GM21737 (cell line): ENCODE results near the gene PLAAT4.
"Not testable (repeated sequence)": the region's sequence is repeated elsewhere in the genome, so short reads cannot be mapped to it uniquely, and the experiment has no call there.

Experiments used
- ATAC-seq: cut with Tn5 transposase; IDR thresholded peaks from one replicate; pipeline ENCODE4 v1.9.1; 2021; ENCODE audit warnings: mild to moderate bottlenecking, moderate library complexity; ENCODE audit not compliant: unreplicated experiment

Gene PLAAT4

GRCh38 chr11:63510360-63511047 lies 26.1 kb upstream of the PLAAT4 start:
- ATAC-seq, result no peak

- ATAC-seq, result no peak
These were observed 25.4 kb upstream of the PLAAT4 start for GRCh38 chr11:63511048-63511748.

- no peak for ATAC-seq
These were observed 23.8 kb upstream of the PLAAT4 start for GRCh38 chr11:63512816-63513215.

GRCh38 chr11:63516109-63516508 lies 20.5 kb upstream of the PLAAT4 start:
- no peak for ATAC-seq

GRCh38 chr11:63517156-63517555 lies 19.5 kb upstream of the PLAAT4 start:
- no peak for ATAC-seq

- ATAC-seq, result no peak
These were observed 18.1 kb upstream of the PLAAT4 start for GRCh38 chr11:63518548-63518947.

- no peak for ATAC-seq
These were observed 15.9 kb upstream of the PLAAT4 start for GRCh38 chr11:63520606-63521170.

GRCh38 chr11:63521896-63522295 lies 14.7 kb upstream of the PLAAT4 start:
- no peak for ATAC-seq

- ATAC-seq, result no peak
These were observed 13.5 kb upstream of the PLAAT4 start for GRCh38 chr11:63523151-63523550.

GRCh38 chr11:63527667-63528066 lies 8.9 kb upstream of the PLAAT4 start:
- ATAC-seq, result no peak

GRCh38 chr11:63528156-63528555 lies 8.5 kb upstream of the PLAAT4 start:
- not testable (repeated sequence) for ATAC-seq

- ATAC-seq, result not testable (repeated sequence)
These were observed 7.8 kb upstream of the PLAAT4 start for GRCh38 chr11:63528729-63529278.

GRCh38 chr11:63529373-63529772 lies 7.2 kb upstream of the PLAAT4 start:
- not testable (repeated sequence) for ATAC-seq

- no peak for ATAC-seq
These were observed 6.6 kb upstream of the PLAAT4 start for GRCh38 chr11:63530021-63530420.

GRCh38 chr11:63531074-63531792 lies 5.4 kb upstream of the PLAAT4 start:
- ATAC-seq, result peak; percentile 80

- no peak for ATAC-seq
These were observed 4.5 kb upstream of the PLAAT4 start for GRCh38 chr11:63532117-63532516.

GRCh38 chr11:63532799-63533475 lies 3.7 kb upstream of the PLAAT4 start:
- no peak for ATAC-seq

- no peak for ATAC-seq
These were observed 2.5 kb upstream of the PLAAT4 start for GRCh38 chr11:63534076-63534475.

GRCh38 chr11:63534895-63535461 lies 1.6 kb upstream of the PLAAT4 start:
- ATAC-seq, result peak; percentile 37

GRCh38 chr11:63535734-63536133 lies 874 bp upstream of the PLAAT4 start:
- no peak for ATAC-seq
